Astrocyte (in vitro differentiated cells and primary cell): ENCODE results near the gene PHYKPL.

Experiments used
- CTCF ChIP-seq: IDR thresholded peaks from 2 replicates; pipeline ENCODE4 v1.5.1; 2011; ENCODE audit warnings: low read depth, mild to moderate bottlenecking, inconsistent platforms, low read length, moderate library complexity; ENCODE audit not compliant: insufficient read depth
- EZH2 ChIP-seq: IDR thresholded peaks from 2 replicates; pipeline ENCODE4 v1.6.1; 2012; ENCODE audit warnings: mild to moderate bottlenecking, low read length, inconsistent platforms; ENCODE audit not compliant: insufficient read depth

DNA sequence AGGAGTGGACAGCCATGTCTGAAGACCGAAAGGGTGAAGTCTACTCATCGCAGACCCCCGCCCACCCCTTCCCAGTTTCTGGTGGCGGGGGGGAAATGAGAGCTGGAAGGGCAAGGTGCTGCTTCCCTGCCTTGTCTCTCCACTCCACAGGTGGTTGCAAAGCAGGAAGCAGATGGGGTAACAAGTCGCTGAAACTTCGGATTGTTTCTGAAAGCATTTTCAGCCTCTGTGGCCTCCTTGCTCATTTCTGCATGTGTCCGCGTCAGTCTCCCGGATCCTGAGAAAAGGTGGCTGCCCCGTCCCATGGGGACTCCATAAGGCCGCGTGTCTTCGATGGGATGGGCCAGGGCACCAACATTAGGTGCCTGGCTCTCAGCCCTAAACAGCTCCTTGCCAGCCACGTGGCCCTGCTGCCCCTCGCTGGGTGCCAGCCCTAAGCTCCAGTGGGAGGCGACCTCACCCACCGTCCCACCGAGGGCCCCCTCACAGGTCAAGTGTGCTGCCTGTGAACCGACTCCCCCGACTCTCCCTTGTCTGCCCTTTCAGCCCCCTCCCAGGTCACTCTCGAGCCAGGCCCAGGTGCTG lies 971 bp downstream of the PHYKPL start:
- no peak for TF ChIP-seq CTCF
- TF ChIP-seq EZH2: no peak
